Stimulated activated CD4-positive, alpha-beta T cell treated with anti-CD3 and anti-CD28 coated beads, Interleukin-4, amount 100 ng/mL, for 4 hours (primary cell): ENCODE measurements around the gene FTCD.
A peak's percentile ranks its signal among the peaks of the same experiment; 100 is the strongest.

ENCODE experiments used
- DNase-seq, 2 experiments: peaks; one replicate each; pipeline ENCODE4 v3.0.0-alpha.2; 2020

Gene FTCD

GRCh38 chr21:46131838-46132651 lies 23.3 kb downstream of the FTCD start:
- no peak for DNase-seq

GRCh38 chr21:46131588-46131837 lies 23.9 kb downstream of the FTCD start:
- no peak for DNase-seq

GRCh38 chr21:46130831-46131587 lies 24.4 kb downstream of the FTCD start:
- no peak for DNase-seq

- no peak for DNase-seq
These were observed 25.3 kb downstream of the FTCD start for GRCh38 chr21:46129846-46130651.

GRCh38 chr21:46128933-46129571 lies 26.3 kb downstream of the FTCD start:
- no peak for DNase-seq

GRCh38 chr21:46128106-46128932 lies 27.1 kb downstream of the FTCD start:
- no peak for DNase-seq

GRCh38 chr21:46127239-46128105 lies 27.9 kb downstream of the FTCD start:
- no peak for DNase-seq

GRCh38 chr21:46126309-46127238 lies 28.8 kb downstream of the FTCD start:
- peak in 1 of 2 experiments; percentile 1 for DNase-seq

- DNase-seq: peak in 1 of 2 experiments; percentile 0
These were observed 29.5 kb downstream of the FTCD start for GRCh38 chr21:46125846-46126301.

- DNase-seq: peak in 1 of 2 experiments; percentile 1
These were observed 30.2 kb downstream of the FTCD start for GRCh38 chr21:46124926-46125845.

GRCh38 chr21:46124083-46124925 lies 31.1 kb downstream of the FTCD start:
- DNase-seq: no peak

- DNase-seq: no peak
These were observed 32.4 kb downstream of the FTCD start for GRCh38 chr21:46122758-46123683.

- no peak for DNase-seq
These were observed 33.1 kb downstream of the FTCD start for GRCh38 chr21:46122237-46122671.

GRCh38 chr21:46121286-46122221 lies 33.8 kb downstream of the FTCD start:
- DNase-seq: no peak
